Measurements from ENCODE around the gene CELF1.

CELF1 gene

DNA sequence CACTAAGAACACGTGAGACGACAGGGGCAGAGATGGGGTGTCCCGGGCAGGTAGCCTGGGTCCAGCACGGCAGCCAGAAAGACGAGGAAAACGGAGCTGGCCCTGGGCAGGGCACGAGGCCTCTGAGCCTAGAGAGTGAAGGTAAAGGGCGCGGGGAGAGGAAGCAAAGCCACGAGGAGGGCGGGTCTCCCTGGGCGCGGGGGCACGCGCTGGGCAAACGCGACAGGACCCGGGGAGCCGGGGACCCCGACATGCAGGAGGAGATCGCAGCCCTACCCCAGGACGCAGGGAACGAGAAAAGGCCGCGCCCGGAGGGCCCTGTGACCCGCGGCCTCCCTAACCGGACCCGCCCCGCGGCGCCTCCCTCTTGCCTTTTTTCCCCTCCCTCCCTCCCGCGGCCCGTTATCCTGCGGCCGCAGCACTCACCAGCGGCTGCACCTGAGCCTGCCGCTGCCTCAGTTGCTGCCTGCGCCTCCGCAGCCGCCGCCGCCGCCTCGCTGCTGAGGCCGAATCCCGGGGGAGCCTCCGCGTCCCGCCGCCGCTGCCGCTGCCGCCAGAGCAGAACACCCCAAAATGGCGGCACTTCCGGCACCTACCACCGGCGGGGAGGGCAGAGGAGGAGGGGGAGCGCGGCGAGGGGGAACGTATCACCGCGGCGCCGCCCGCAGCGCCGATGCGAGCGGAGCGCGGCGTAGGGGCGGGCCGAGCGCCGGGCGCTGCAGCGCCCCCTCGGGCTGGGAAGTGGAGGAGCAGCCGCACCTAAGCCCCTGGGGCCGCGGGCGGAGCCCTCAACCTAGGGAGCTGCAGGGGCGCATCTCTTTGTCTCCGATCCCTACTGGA, at the start of gene CELF1:
Gene CELF1, minus strand, starts transcription at position 567 of the 840 bp plus-strand sequence. CDS start 53,609 bp downstream, outside the sequence.
- Histone ChIP-seq H3K9me3 (ENCODE audit: control insufficient read depth in 1 of 2, low read length in 2 of 2) (no peaks in the 10 kb centered on the region), H3K27ac (ENCODE audit: low read length) (peak within 1 kb of the TSS; percentile 96), H3K4me1 (ENCODE audit: control insufficient read depth in 1 of 2, insufficient read depth in 2 of 2, low read length in 2 of 2) (peaks cover 11 to 13% of the 10 kb centered on the region in 2 donors), H3K27me3 (ENCODE audit: low read depth, low read length) (no peaks in the 10 kb centered on the region), H3K4me3 (ENCODE audit: low read depth in 1 of 2, low read length in 2 of 2) (peak within 1 kb of the TSS; percentile 93 to 100), H3K36me3 (ENCODE audit: control insufficient read depth in 1 of 2, insufficient read depth in 2 of 2, low read length in 2 of 2) (peaks cover 0 to 10% of the 10 kb centered on the region in 2 donors)

DNA sequence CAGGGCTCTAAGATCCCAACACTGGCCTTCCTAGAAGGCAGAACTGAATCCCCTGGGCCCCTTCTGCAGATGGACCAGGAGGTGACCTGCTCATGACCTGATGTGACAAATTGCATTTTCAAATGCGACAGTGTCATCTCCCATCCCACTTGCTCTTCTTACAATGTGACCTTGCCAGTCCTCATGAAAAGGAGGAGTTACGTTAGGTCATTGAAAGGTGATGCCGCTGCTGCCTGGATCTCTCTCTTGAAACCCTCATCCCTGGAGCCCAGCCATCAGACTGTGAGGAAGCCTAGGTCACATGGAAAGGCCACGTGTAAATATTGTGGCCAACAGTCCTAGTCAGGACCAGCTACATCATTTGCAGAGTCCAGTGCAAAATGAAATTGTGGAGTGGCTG, 47.0 kb upstream of the CELF1 start:
- no peak overlapping the region for H3K4me3 ChIP-seq (ENCODE audit: low read depth in 1 of 2, low read length in 2 of 2)
- no peaks in the 10 kb centered on the region for H3K9me3 ChIP-seq (ENCODE audit: control insufficient read depth in 1 of 2, low read length in 2 of 2)
- H3K4me1 ChIP-seq (ENCODE audit: control insufficient read depth in 1 of 2, insufficient read depth in 2 of 2, low read length in 2 of 2), result no peaks in the 10 kb centered on the region
- no peaks in the 10 kb centered on the region for H3K36me3 ChIP-seq (ENCODE audit: control insufficient read depth in 1 of 2, insufficient read depth in 2 of 2, low read length in 2 of 2)
- H3K27ac ChIP-seq (ENCODE audit: low read length), result no peak overlapping the region
- H3K27me3 ChIP-seq (ENCODE audit: low read depth, low read length), result peaks cover 4% of the 10 kb centered on the region

GRCh38 chr11:47595967-47596366, 43.0 kb upstream of the CELF1 start:
- H3K27ac ChIP-seq (ENCODE audit: low read length), result no peak overlapping the region
- peaks cover 27% of the 10 kb centered on the region for H3K27me3 ChIP-seq (ENCODE audit: low read depth, low read length)
- no peaks in the 10 kb centered on the region for H3K9me3 ChIP-seq (ENCODE audit: control insufficient read depth in 1 of 2, low read length in 2 of 2)

GRCh38 chr11:47595029-47595428, 42.1 kb upstream of the CELF1 start:
- Histone ChIP-seq H3K9me3 (ENCODE audit: control insufficient read depth in 1 of 2, low read length in 2 of 2) (no peaks in the 10 kb centered on the region), H3K27me3 (ENCODE audit: low read depth, low read length) (peaks cover 27% of the 10 kb centered on the region), H3K4me3 (ENCODE audit: low read depth in 1 of 2, low read length in 2 of 2) (no peak overlapping the region), H3K36me3 (ENCODE audit: control insufficient read depth in 1 of 2, insufficient read depth in 2 of 2, low read length in 2 of 2) (no peaks in the 10 kb centered on the region), H3K27ac (ENCODE audit: low read length) (no peak overlapping the region), H3K4me1 (ENCODE audit: control insufficient read depth in 1 of 2, insufficient read depth in 2 of 2, low read length in 2 of 2) (peaks cover 0 to 11% of the 10 kb centered on the region in 2 donors)

More at GRCh38 chr11:47595967-47596366, 43.0 kb upstream of the CELF1 start:
- Histone ChIP-seq H3K4me1 (ENCODE audit: control insufficient read depth in 1 of 2, insufficient read depth in 2 of 2, low read length in 2 of 2) (peaks cover 0 to 11% of the 10 kb centered on the region in 2 donors), H3K36me3 (ENCODE audit: control insufficient read depth in 1 of 2, insufficient read depth in 2 of 2, low read length in 2 of 2) (no peaks in the 10 kb centered on the region), H3K4me3 (ENCODE audit: low read depth in 1 of 2, low read length in 2 of 2) (no peak overlapping the region)

GRCh38 chr11:47593934-47594855, 41.3 kb upstream of the CELF1 start, which contains the start of gene C1QTNF4:
TSS of gene C1QTNF4 (minus strand) at chr11:47594411. CDS start at chr11:47590810, 3,601 bp downstream.
- Histone ChIP-seq H3K4me1 (ENCODE audit: control insufficient read depth in 1 of 2, insufficient read depth in 2 of 2, low read length in 2 of 2) (peaks cover 0 to 13% of the 10 kb centered on the region in 2 donors), H3K4me3 (ENCODE audit: low read depth in 1 of 2, low read length in 2 of 2) (peak within 1 kb of the TSS in 1 of 2 donors; percentile 54), H3K36me3 (ENCODE audit: control insufficient read depth in 1 of 2, insufficient read depth in 2 of 2, low read length in 2 of 2) (no peaks in the 10 kb centered on the region), H3K9me3 (ENCODE audit: control insufficient read depth in 1 of 2, low read length in 2 of 2) (no peaks in the 10 kb centered on the region), H3K27me3 (ENCODE audit: low read depth, low read length) (peaks cover 27% of the 10 kb centered on the region), H3K27ac (ENCODE audit: low read length) (no peak within 1 kb of the TSS)

GRCh38 chr11:47593492-47593933, 40.6 kb upstream of the CELF1 start:
- Histone ChIP-seq H3K4me3 (ENCODE audit: low read depth in 1 of 2, low read length in 2 of 2) (peak overlapping the region in 1 of 2 donors; percentile 54), H3K4me1 (ENCODE audit: control insufficient read depth in 1 of 2, insufficient read depth in 2 of 2, low read length in 2 of 2) (peaks cover 0 to 20% of the 10 kb centered on the region in 2 donors), H3K9me3 (ENCODE audit: control insufficient read depth in 1 of 2, low read length in 2 of 2) (no peaks in the 10 kb centered on the region), H3K36me3 (ENCODE audit: control insufficient read depth in 1 of 2, insufficient read depth in 2 of 2, low read length in 2 of 2) (no peaks in the 10 kb centered on the region), H3K27me3 (ENCODE audit: low read depth, low read length) (peaks cover 27% of the 10 kb centered on the region), H3K27ac (ENCODE audit: low read length) (no peak overlapping the region)

DNA sequence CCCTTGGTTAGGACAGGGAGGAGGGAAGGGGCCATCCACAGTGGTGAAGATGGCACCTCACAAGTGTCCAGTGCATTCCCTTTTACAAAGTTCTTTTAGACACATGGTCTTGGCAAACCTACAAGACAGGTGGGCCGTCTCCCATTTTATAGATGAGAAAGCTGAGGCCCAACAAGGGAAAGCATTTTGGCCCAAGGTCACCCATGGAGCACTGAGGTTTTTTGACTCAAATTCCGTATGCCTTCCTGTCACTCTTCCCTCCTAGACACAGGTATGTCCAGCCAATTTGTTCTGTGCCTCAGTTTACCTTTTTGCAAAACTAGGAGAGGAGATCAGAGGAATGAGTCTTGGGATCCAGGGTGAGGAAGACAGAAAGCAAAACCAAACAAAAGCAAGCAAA, 40.0 kb upstream of the CELF1 start:
- Histone ChIP-seq H3K27ac (ENCODE audit: low read length) (no peak overlapping the region), H3K36me3 (ENCODE audit: control insufficient read depth in 1 of 2, insufficient read depth in 2 of 2, low read length in 2 of 2) (no peaks in the 10 kb centered on the region), H3K4me1 (ENCODE audit: control insufficient read depth in 1 of 2, insufficient read depth in 2 of 2, low read length in 2 of 2) (peaks cover 0 to 23% of the 10 kb centered on the region in 2 donors), H3K4me3 (ENCODE audit: low read depth in 1 of 2, low read length in 2 of 2) (no peak overlapping the region), H3K27me3 (ENCODE audit: low read depth, low read length) (peaks cover 27% of the 10 kb centered on the region), H3K9me3 (ENCODE audit: control insufficient read depth in 1 of 2, low read length in 2 of 2) (no peaks in the 10 kb centered on the region)

- H3K27ac ChIP-seq (ENCODE audit: low read length), result no peak overlapping the region
- H3K4me3 ChIP-seq (ENCODE audit: low read depth in 1 of 2, low read length in 2 of 2), result no peak overlapping the region
- H3K4me1 ChIP-seq (ENCODE audit: control insufficient read depth in 1 of 2, insufficient read depth in 2 of 2, low read length in 2 of 2), result peaks cover 0 to 23% of the 10 kb centered on the region in 2 donors
- H3K36me3 ChIP-seq (ENCODE audit: control insufficient read depth in 1 of 2, insufficient read depth in 2 of 2, low read length in 2 of 2), result no peaks in the 10 kb centered on the region
- peaks cover 27% of the 10 kb centered on the region for H3K27me3 ChIP-seq (ENCODE audit: low read depth, low read length)
- no peaks in the 10 kb centered on the region for H3K9me3 ChIP-seq (ENCODE audit: control insufficient read depth in 1 of 2, low read length in 2 of 2)
These were observed 39.3 kb upstream of the CELF1 start for GRCh38 chr11:47592251-47592650.

DNA sequence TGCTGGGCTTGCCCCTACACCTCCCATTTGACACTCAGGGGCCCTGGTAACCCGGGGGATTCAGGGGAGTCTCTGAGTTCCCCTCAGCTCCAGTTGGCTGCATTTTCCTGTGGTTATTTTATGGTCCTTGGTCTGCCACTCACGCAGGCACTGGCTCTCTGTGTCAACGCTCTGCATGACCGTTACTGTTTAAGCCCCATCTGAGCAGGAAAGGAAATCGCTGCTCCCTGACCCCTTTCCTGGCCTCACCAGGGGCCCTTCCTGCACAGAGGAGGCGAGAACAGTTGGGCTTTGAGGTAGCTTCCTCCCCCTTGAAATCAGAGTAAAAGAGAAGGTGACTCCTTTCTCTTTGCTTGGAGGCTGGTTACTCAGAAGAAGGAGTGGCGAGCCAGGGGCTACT, 38.8 kb upstream of the CELF1 start:
- Histone ChIP-seq H3K4me1 (ENCODE audit: control insufficient read depth in 1 of 2, insufficient read depth in 2 of 2, low read length in 2 of 2) (peaks cover 0 to 23% of the 10 kb centered on the region in 2 donors), H3K4me3 (ENCODE audit: low read depth in 1 of 2, low read length in 2 of 2) (no peak overlapping the region), H3K27me3 (ENCODE audit: low read depth, low read length) (peaks cover 27% of the 10 kb centered on the region), H3K36me3 (ENCODE audit: control insufficient read depth in 1 of 2, insufficient read depth in 2 of 2, low read length in 2 of 2) (no peaks in the 10 kb centered on the region), H3K9me3 (ENCODE audit: control insufficient read depth in 1 of 2, low read length in 2 of 2) (no peaks in the 10 kb centered on the region), H3K27ac (ENCODE audit: low read length) (no peak overlapping the region)

GRCh38 chr11:47589977-47590861, 37.3 kb upstream of the CELF1 start:
- no peak overlapping the region for H3K27ac ChIP-seq (ENCODE audit: low read length)
- H3K36me3 ChIP-seq (ENCODE audit: control insufficient read depth in 1 of 2, insufficient read depth in 2 of 2, low read length in 2 of 2), result peaks cover 0 to 2% of the 10 kb centered on the region in 2 donors
- H3K9me3 ChIP-seq (ENCODE audit: control insufficient read depth in 1 of 2, low read length in 2 of 2), result no peaks in the 10 kb centered on the region
- H3K27me3 ChIP-seq (ENCODE audit: low read depth, low read length), result peaks cover 26% of the 10 kb centered on the region
- H3K4me1 ChIP-seq (ENCODE audit: control insufficient read depth in 1 of 2, insufficient read depth in 2 of 2, low read length in 2 of 2), result peaks cover 0 to 28% of the 10 kb centered on the region in 2 donors
- peak overlapping the region; percentile 16 to 62 for H3K4me3 ChIP-seq (ENCODE audit: low read depth in 1 of 2, low read length in 2 of 2)

Measured in muscle layer of duodenum (tissue), 2 donors.